Psoas muscle (tissue), 8 donors: ENCODE results near the gene COG5. TPM values are rescaled to one million over a fixed set of nuclear protein-coding genes. Genes with fewer than 3 reads are reported as not detected.

Source experiments
- ATAC-seq, 4 donors: fragments of 200-7000 bp; cut with Tn5 transposase; one replicate each; pipeline ENCODE4 v1.9.1; 2020; ENCODE audit warnings: moderate library complexity in 3 of 4, mild to moderate bottlenecking in 2 of 4
- DNase-seq, 2 donors: peaks; one replicate each; pipeline ENCODE4 v3.0.0-alpha.2; 2020
- H3K27ac ChIP-seq: fragments of 200-600 bp; one replicate; pipeline ENCODE4 v1.8.0; 2022
- H3K27me3 ChIP-seq, 3 donors: fragments of 200-600 bp in 1 of 3; one replicate each; pipeline versions ENCODE4 v1.6.1 to v1.8.0; 2013 to 2022; ENCODE audit warnings: low read length in 2 of 3, mild to moderate bottlenecking in 2 of 3, moderate library complexity in 1 of 3; ENCODE audit not compliant: insufficient read depth in 3 of 3
- H3K36me3 ChIP-seq, 2 donors: fragments of 200-600 bp in 1 of 2; one replicate each; pipeline versions ENCODE4 v1.6.1 to v1.8.0; 2013 to 2022; ENCODE audit warnings: low read depth in 1 of 2, mild to moderate bottlenecking in 1 of 2, moderate library complexity in 1 of 2; ENCODE audit not compliant: insufficient read depth in 1 of 2
- H3K4me1 ChIP-seq: fragments of 200-600 bp; one replicate; pipeline ENCODE4 v1.8.0; 2022
- H3K4me3 ChIP-seq: fragments of 200-600 bp; one replicate; pipeline ENCODE4 v1.8.0; 2022; ENCODE audit warnings: mild to moderate bottlenecking
- H3K9me3 ChIP-seq: fragments of 200-600 bp; one replicate; pipeline ENCODE4 v1.8.0; 2022
- CTCF ChIP-seq: fragments of 200-600 bp; IDR thresholded peaks from one replicate; pipeline ENCODE4 v1.8.0; 2022; ENCODE audit warnings: antibody characterized with exemption
- WGBS, 3 donors: extraction: QIAGEN DNeasy Blood & Tissue Kit; methylation state at CpG; one replicate each; pipeline versions ENCODE4 v1.1.6 to v1.1.7; 2013; 5-methylcytosine and 5-hydroxymethylcytosine counted together
- intact Hi-C, 2 donors: fragments of 100-400 bp; cut with DNase I; formaldehyde crosslinking; loops; one replicate each; pipeline versions ENCODE4 v1.11.0 to v1.14.2; 2022
- polyA plus RNA-seq, 3 donors: library from polyadenylated mRNA; stranded (reverse); fragments of 200-250 nt; gene quantifications; one replicate each; pipeline ENCODE4 v1.2.3, GENCODE V29; 2013
- total RNA-seq, 4 donors: library from RNA; stranded (reverse); fragmentation: NEBNext Ultra II Directional in 2 of 4; extraction: Animal tissue kit (Norgen Biotek cat#: 25700) in 2 of 4; gene quantifications; one replicate each; pipeline versions ENCODE4 v1.2.1 to v1.2.4, GENCODE V29; 2021 to 2023
- donor health status: healthy with polysubstance abuse.
- donor health status: DM: no; HTN: no; CAD: no; lungs with moderate emphysema.
- donor health status: Bipolar disorder and iron deficiency.
- donor health status: healthy.
- donor health status: DM: yes; HTN: yes; CAD: no.
- donor health status: DM: no; HTN: no; CAD: no.
- donor health status: DM: no; HTN: no; CAD: no.
- donor health status: DM: yes; HTN: yes; CAD: no.

Gene COG5
- total and polyA plus RNA-seq, 7 donors = 4.8 to 35.1 (median 18.8) TPM

GRCh38 chr7:107390916-107391315 lies 172.8 kb downstream of the COG5 start:
- no peaks in the 10 kb centered on the region for H3K9me3 ChIP-seq
- DNase-seq (no peak), ATAC-seq (no peak)
- no peak for TF ChIP-seq CTCF
- no peak overlapping the region for H3K27ac ChIP-seq
- H3K4me3 ChIP-seq = no peak overlapping the region
- intact Hi-C loops = no loop called here
- H3K4me1 ChIP-seq = no peaks in the 10 kb centered on the region
- no peaks in the 10 kb centered on the region for H3K27me3 ChIP-seq
- no peaks in the 10 kb centered on the region for H3K36me3 ChIP-seq
- 51 to 59% (median 56%) methylated on average over 8 of the region's 8 CpGs for WGBS, 3 donors

- no peak for DNase-seq
- H3K27me3 ChIP-seq = no peaks in the 10 kb centered on the region
- no peak for TF ChIP-seq CTCF
- H3K36me3 ChIP-seq = no peaks in the 10 kb centered on the region
- no peak overlapping the region for H3K27ac ChIP-seq
- ATAC-seq = no peak
- H3K9me3 ChIP-seq = no peaks in the 10 kb centered on the region
- no peak overlapping the region for H3K4me3 ChIP-seq
- 96 to 97% (median 97%) methylated on average over 8 of the region's 8 CpGs for WGBS, 3 donors
- intact Hi-C loops = no loop called here
- no peaks in the 10 kb centered on the region for H3K4me1 ChIP-seq
Measured at GRCh38 chr7:107388604-107389003, 175.1 kb downstream of the COG5 start.

GRCh38 chr7:107387573-107388219 lies 176.0 kb downstream of the COG5 start:
- Histone ChIP-seq H3K4me1 (no peaks in the 10 kb centered on the region), H3K27ac (no peak overlapping the region)

GRCh38 chr7:107387128-107387527 lies 176.6 kb downstream of the COG5 start:
- Histone ChIP-seq H3K27me3 (no peaks in the 10 kb centered on the region), H3K9me3 (no peaks in the 10 kb centered on the region), H3K4me3 (no peak overlapping the region), H3K27ac (no peak overlapping the region), H3K4me1 (no peaks in the 10 kb centered on the region), H3K36me3 (no peaks in the 10 kb centered on the region)
- intact Hi-C loops = no loop called here
- no peak for TF ChIP-seq CTCF
- ATAC-seq = no peak
- 33 to 47% (median 36%) methylated on average over 6 of the region's 6 CpGs for WGBS, 3 donors
- DNase-seq = peak; percentile 35 to 57

More at GRCh38 chr7:107387573-107388219, 176.0 kb downstream of the COG5 start:
- no peaks in the 10 kb centered on the region for H3K9me3 ChIP-seq
- TF ChIP-seq CTCF = no peak
- DNase-seq (no peak), ATAC-seq (no peak)
- H3K27me3 ChIP-seq = no peaks in the 10 kb centered on the region
- no peaks in the 10 kb centered on the region for H3K36me3 ChIP-seq
- intact Hi-C loops = no loop called here
- 48 to 60% (median 51%) methylated on average over 6 of the region's 6 CpGs for WGBS, 3 donors
- no peak overlapping the region for H3K4me3 ChIP-seq

GRCh38 chr7:107386548-107387102 lies 177.1 kb downstream of the COG5 start:
- Histone ChIP-seq H3K36me3 (no peaks in the 10 kb centered on the region), H3K27me3 (no peaks in the 10 kb centered on the region), H3K4me1 (no peaks in the 10 kb centered on the region), H3K9me3 (no peaks in the 10 kb centered on the region), H3K27ac (no peak overlapping the region), H3K4me3 (no peak overlapping the region)
- 56 to 68% (median 57%) methylated on average over 4 of the region's 4 CpGs for WGBS, 3 donors
- intact Hi-C loops = no loop called here
- TF ChIP-seq CTCF = no peak
- ATAC-seq = no peak
- DNase-seq = no peak
